ENCODE data around the gene RERE.

The RERE gene

GRCh38 chr1:8422510-8423268 lies 394.8 kb downstream of the RERE start:
- DNase-seq, result peak in 4 of 14 donors; percentile 32 to 63 (median 58)

GRCh38 chr1:8421721-8422120 lies 395.7 kb downstream of the RERE start:
- peak in 1 of 14 donors; percentile 70 for DNase-seq

- DNase-seq, result no peak
Observed at GRCh38 chr1:8420318-8420717, 397.1 kb downstream of the RERE start.

GRCh38 chr1:8419861-8420260 lies 397.6 kb downstream of the RERE start:
- no peak for DNase-seq

GRCh38 chr1:8419172-8419571 lies 398.3 kb downstream of the RERE start:
- no peak for DNase-seq

- no peak for DNase-seq
Observed at GRCh38 chr1:8418301-8418700, 399.1 kb downstream of the RERE start.

- DNase-seq, result no peak
Observed at GRCh38 chr1:8417625-8418024, 399.8 kb downstream of the RERE start.

- no peak for DNase-seq
Observed at GRCh38 chr1:8416881-8417280, 400.6 kb downstream of the RERE start.

GRCh38 chr1:8415526-8416278 lies 401.7 kb downstream of the RERE start:
- DNase-seq, result peak in 1 of 14 donors; percentile 25

- DNase-seq, result no peak
Observed at GRCh38 chr1:8412183-8412831, 405.1 kb downstream of the RERE start.

- DNase-seq, result no peak
Observed at GRCh38 chr1:8411803-8412182, 405.6 kb downstream of the RERE start.

GRCh38 chr1:8410791-8411190 lies 406.6 kb downstream of the RERE start:
- DNase-seq, result no peak

GRCh38 chr1:8409606-8410005 lies 407.8 kb downstream of the RERE start:
- no peak for DNase-seq

- peak in 5 of 14 donors; percentile 11 to 52 (median 28) for DNase-seq
Observed at GRCh38 chr1:8409106-8409505, 408.3 kb downstream of the RERE start.

GRCh38 chr1:8408151-8408839 lies 409.1 kb downstream of the RERE start:
- DNase-seq, result no peak

- no peak for DNase-seq
Observed at GRCh38 chr1:8407652-8408051, 409.8 kb downstream of the RERE start.

GRCh38 chr1:8406960-8407359 lies 410.5 kb downstream of the RERE start:
- DNase-seq, result no peak

- DNase-seq, result no peak
Observed at GRCh38 chr1:8406011-8406410, 411.4 kb downstream of the RERE start.

GRCh38 chr1:8404460-8405370 lies 412.7 kb downstream of the RERE start:
- DNase-seq, result no peak

GRCh38 chr1:8402109-8402710 lies 415.2 kb downstream of the RERE start:
- no peak for DNase-seq

- DNase-seq, result no peak
Observed at GRCh38 chr1:8398677-8399076, 418.8 kb downstream of the RERE start.
